GM23338 (cell line): ENCODE measurements around the gene ADCY3. TPM values are rescaled to one million over a fixed set of nuclear protein-coding genes. Genes with fewer than 3 reads are reported as not detected.

Experiments
- ATAC-seq: fragments of 200-7000 bp; cut with Tn5 transposase; 3 replicates; pipeline ENCODE4 v1.9.1; 2020
- DNase-seq: peaks from one replicate; pipeline ENCODE4 v3.0.0-alpha.2; 2015; ENCODE audit warnings: low spot score
- H2AFZ ChIP-seq: fragments of 200-600 bp; sonication (generic); 2 replicates; pipeline ENCODE4 v1.8.0; 2016; ENCODE audit warnings: antibody characterized with exemption, mild to moderate bottlenecking, moderate library complexity
- H3F3A ChIP-seq: fragments of 200-600 bp; sonication (generic); replicated peaks from 2 replicates; pipeline ENCODE4 v1.8.0; 2017; ENCODE audit warnings: antibody characterized with exemption, mixed run types, low read depth
- H3K27ac ChIP-seq: fragments of 200-600 bp; sonication (generic); 2 replicates; pipeline ENCODE4 v1.6.1; 2016; ENCODE audit warnings: low read depth
- H3K27me3 ChIP-seq: fragments of 200-600 bp; sonication (generic); 2 replicates; pipeline ENCODE4 v1.8.0; 2016; ENCODE audit warnings: mild to moderate bottlenecking, mixed run types, moderate library complexity; ENCODE audit not compliant: insufficient read depth
- H3K36me3 ChIP-seq: fragments of 200-600 bp; sonication (generic); 2 replicates; pipeline ENCODE4 v1.8.0; 2016; ENCODE audit warnings: mild to moderate bottlenecking; ENCODE audit not compliant: insufficient read depth
- H3K4me1 ChIP-seq: fragments of 200-600 bp; sonication (generic); 2 replicates; pipeline ENCODE4 v1.8.0; 2016; ENCODE audit warnings: mild to moderate bottlenecking, moderate library complexity; ENCODE audit not compliant: insufficient read depth
- H3K4me2 ChIP-seq: fragments of 200-600 bp; sonication (generic); 2 replicates; pipeline ENCODE4 v1.7.1; 2017; ENCODE audit warnings: mixed run types
- H3K4me3 ChIP-seq: fragments of 200-600 bp; sonication (generic); 2 replicates; pipeline ENCODE4 v1.6.1; 2016; ENCODE audit warnings: mixed run types
- H3K79me2 ChIP-seq: fragments of 200-600 bp; sonication (generic); replicated peaks from 2 replicates; pipeline ENCODE4 v1.8.0; 2017; ENCODE audit warnings: mild to moderate bottlenecking; ENCODE audit not compliant: insufficient read depth
- H3K9me2 ChIP-seq: fragments of 200-600 bp; sonication (generic); 2 replicates; pipeline ENCODE4 v1.8.0; 2017; ENCODE audit not compliant: insufficient read depth
- H4K20me1 ChIP-seq: fragments of 200-600 bp; sonication (generic); replicated peaks from 2 replicates; pipeline ENCODE4 v1.8.0; 2017; ENCODE audit warnings: mild to moderate bottlenecking; ENCODE audit not compliant: insufficient read depth
- H3K27ac Mint-ChIP-seq: 2 replicates; pipeline ENCODE4 v1.8.0; 2020; ENCODE audit warnings: inconsistent platforms, mild to moderate bottlenecking, moderate library complexity, mixed read lengths
- H3K27me3 Mint-ChIP-seq: 3 replicates; pipeline ENCODE4 v1.8.0; 2022; ENCODE audit warnings: low read depth, mild to moderate bottlenecking, moderate library complexity, mixed read lengths, inconsistent platforms; ENCODE audit not compliant: insufficient read depth, poor library complexity
- H3K36me3 Mint-ChIP-seq: 3 replicates; pipeline ENCODE4 v1.8.0; 2021; ENCODE audit warnings: low read depth, mild to moderate bottlenecking, inconsistent platforms, moderate library complexity, mixed read lengths
- H3K4me1 Mint-ChIP-seq: 3 replicates; pipeline ENCODE4 v1.8.0; 2020; ENCODE audit warnings: mild to moderate bottlenecking, inconsistent platforms, mixed read lengths
- H3K4me3 Mint-ChIP-seq: 3 replicates; pipeline ENCODE4 v1.8.0; 2021; ENCODE audit warnings: moderate library complexity, mild to moderate bottlenecking, inconsistent platforms, mixed read lengths
- H3K9me3 Mint-ChIP-seq: 3 replicates; pipeline ENCODE4 v1.8.0; 2020; ENCODE audit warnings: moderate library complexity, mild to moderate bottlenecking, inconsistent platforms, mixed read lengths
- CREB1 ChIP-seq: fragments of 250-450 bp; sonication (Bioruptor Pico); IDR thresholded peaks from 2 replicates; pipeline ENCODE4 v1.5.0; 2020; ENCODE audit warnings: low read depth, mild to moderate bottlenecking, moderate library complexity
- EZH2 ChIP-seq: fragments of 200-600 bp; sonication (generic); IDR thresholded peaks from one replicate; pipeline ENCODE4 v1.8.0; 2017; ENCODE audit warnings: antibody characterized with exemption, mild to moderate bottlenecking, low read depth; ENCODE audit not compliant: unreplicated experiment
- JUNB ChIP-seq: IDR thresholded peaks from one replicate; pipeline ENCODE4 v1.6.1; 2016; ENCODE audit warnings: antibody characterized with exemption; ENCODE audit not compliant: unreplicated experiment
- NANOG ChIP-seq: IDR thresholded peaks from 2 replicates; pipeline ENCODE4 v1.6.1; 2016; ENCODE audit warnings: antibody characterized with exemption, borderline replicate concordance
- STAT1 ChIP-seq: IDR thresholded peaks from one replicate; pipeline ENCODE4 v1.6.1; 2016; ENCODE audit warnings: antibody characterized with exemption; ENCODE audit not compliant: unreplicated experiment
- ZNF114 ChIP-seq: fragments of 250-450 bp; sonication (Bioruptor Pico); IDR thresholded peaks from 2 replicates; pipeline ENCODE4 v1.5.0; 2020; ENCODE audit warnings: mild to moderate bottlenecking, moderate library complexity
- ZNF331 ChIP-seq: fragments of 250-450 bp; sonication (Bioruptor Pico); IDR thresholded peaks from 2 replicates; pipeline ENCODE4 v1.5.0; 2020; ENCODE audit warnings: low read depth, mild to moderate bottlenecking, moderate library complexity
- polyA plus RNA-seq: library from polyadenylated mRNA; unstranded; fragments of >200 nt; fragmentation: Nextera tagmentation; extraction: Ambion mirVana; gene quantifications from 2 replicates; pipeline ENCODE4 v1.2.1, GENCODE V29; 2016
- total RNA-seq: library from RNA; depleted of rRNA; stranded (reverse); fragments of >200 nt; shearing (Covaris generic); gene quantifications from 2 replicates; pipeline ENCODE4 v1.2.3, GENCODE V29; 2014
- TF ChIP-seq, protein P1 (sequence below): IDR thresholded peaks from 2 replicates; pipeline ENCODE4 v1.6.1; 2016; ENCODE audit warnings: antibody characterized with exemption
- TF ChIP-seq, protein P2 (sequence below): IDR thresholded peaks from one replicate; pipeline ENCODE4 v1.6.1; 2018; ENCODE audit warnings: antibody characterized with exemption; ENCODE audit not compliant: unreplicated experiment
- TF ChIP-seq, protein P3 (sequence below): fragments of 250-450 bp; sonication (Bioruptor Pico); IDR thresholded peaks from 2 replicates; pipeline ENCODE4 v1.5.0; 2020; ENCODE audit warnings: mild to moderate bottlenecking, moderate library complexity

ADCY3 gene
- total and polyA plus RNA-seq, 2 experiments from 2014 or later: 9.7 to 32.4 TPM

DNA sequence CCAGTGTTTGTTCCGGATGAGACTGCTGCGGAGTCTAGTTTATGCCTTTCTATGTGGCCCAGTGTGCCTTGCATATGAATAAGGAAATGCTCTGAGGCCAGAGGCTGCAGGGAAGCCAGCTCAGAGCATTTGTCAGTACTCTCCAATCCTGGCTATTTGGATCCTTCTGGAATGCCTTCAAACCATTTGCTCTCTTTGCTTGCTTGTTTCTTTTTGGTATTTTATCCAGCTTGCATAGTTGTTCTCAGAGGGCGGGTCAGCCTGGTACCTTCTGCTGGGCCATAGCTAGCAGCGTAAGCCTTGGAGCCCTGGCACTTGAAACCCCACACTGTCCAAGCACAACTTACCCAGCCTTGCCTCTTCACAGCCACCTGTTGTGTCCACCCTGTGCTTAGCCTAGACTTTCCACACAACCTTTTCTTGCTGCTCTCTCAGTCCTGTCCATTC lies 106.3 kb downstream of the ADCY3 start:
- H3K4me1 Mint-ChIP-seq: peaks cover 4% of the 10 kb centered on the region; the same call in 2 of the 3 replicates
- H3K4me2 ChIP-seq: no peak overlapping the region
- H3K36me3 Mint-ChIP-seq: peaks cover 67% of the 10 kb centered on the region
- H3K4me3 ChIP-seq: no peak overlapping the region
- no peak overlapping the region for H3K4me3 Mint-ChIP-seq
- no peak for DNase-seq
- peak overlapping the region; percentile 0; the same call in 1 of the 2 replicates for H3K27ac Mint-ChIP-seq
- no peaks in the 10 kb centered on the region for H3K4me1 ChIP-seq
- peaks cover 25% of the 10 kb centered on the region for H4K20me1 ChIP-seq
- H3K9me3 Mint-ChIP-seq: no peaks in the 10 kb centered on the region
- peaks cover 35% of the 10 kb centered on the region; the same call in 1 of the 2 replicates for H3K36me3 ChIP-seq
- H3K9me2 ChIP-seq: no peaks in the 10 kb centered on the region
- no peak overlapping the region for H2AFZ ChIP-seq
- H3K79me2 ChIP-seq: peaks cover 66% of the 10 kb centered on the region
- ATAC-seq: peak; percentile 32
- no peaks in the 10 kb centered on the region for H3K27me3 Mint-ChIP-seq
- no peaks in the 10 kb centered on the region for H3K27me3 ChIP-seq
- TF ChIP-seq NANOG: no peak
- no peak for TF ChIP-seq ZNF114 (CRISPR knock-in tag)
- H3F3A ChIP-seq: 0 out of 2 replicates have a peak, but pooled peaks cover 10% of the 10 kb centered on the region
- H3K27ac ChIP-seq: 0 out of 2 replicates have a peak overlapping the region, but pooled peaks have one; percentile 48

DNA sequence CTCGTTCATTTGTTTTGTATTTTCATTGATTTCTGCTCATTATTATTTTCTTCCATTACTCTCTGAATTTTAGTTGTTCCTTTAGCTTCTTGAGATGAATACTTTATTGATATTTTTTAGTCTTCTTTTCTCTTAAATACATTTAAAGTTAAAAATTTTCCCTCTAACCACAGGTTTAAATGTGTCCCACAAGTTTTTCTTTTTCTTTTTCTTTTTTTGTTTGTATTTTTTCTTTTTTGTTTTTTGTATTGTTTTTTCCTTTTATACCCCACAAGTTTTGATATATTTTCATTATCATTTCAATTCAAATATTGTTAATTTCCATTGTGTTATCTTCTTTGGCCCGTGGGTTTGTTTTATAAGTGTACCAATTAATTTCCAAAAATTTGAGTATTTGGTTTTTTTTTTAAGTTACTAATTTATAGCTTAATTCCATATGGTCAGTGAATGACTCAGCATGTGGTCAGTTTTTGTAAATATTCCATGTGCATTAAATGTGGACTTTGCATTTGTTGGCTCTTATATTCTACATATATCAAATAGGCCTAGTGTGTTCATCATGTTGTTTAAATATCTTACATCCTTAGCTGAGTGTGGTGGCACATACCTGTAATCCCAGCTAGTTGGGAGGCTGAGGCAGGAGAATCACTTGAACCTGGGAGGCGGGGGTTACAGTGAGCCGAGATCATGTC lies 110.6 kb downstream of the ADCY3 start:
- Histone ChIP-seq H3K36me3 (peaks cover 15% of the 10 kb centered on the region), H2AFZ (no peak overlapping the region), H3K4me1 (no peaks in the 10 kb centered on the region), H4K20me1 (peaks cover 25% of the 10 kb centered on the region), H3K27me3 (no peaks in the 10 kb centered on the region), H3K9me2 (no peaks in the 10 kb centered on the region), H3K4me2 (no peak overlapping the region), H3K79me2 (peaks cover 96% of the 10 kb centered on the region), H3K27ac (no peak overlapping the region), H3F3A (0 out of 2 replicates have a peak, but pooled peaks cover 2% of the 10 kb centered on the region), H3K4me3 (no peak overlapping the region)
- no peak for ATAC-seq
- H3K9me3 Mint-ChIP-seq: peaks cover 27% of the 10 kb centered on the region
- no peak for DNase-seq
- H3K4me3 Mint-ChIP-seq: no peak overlapping the region
- H3K27me3 Mint-ChIP-seq: peaks cover 2% of the 10 kb centered on the region
- peaks cover 4% of the 10 kb centered on the region; the same call in 2 of the 3 replicates for H3K4me1 Mint-ChIP-seq
- peak overlapping the region; percentile 38; the same call in 1 of the 2 replicates for H3K27ac Mint-ChIP-seq
- peaks cover 67% of the 10 kb centered on the region for H3K36me3 Mint-ChIP-seq
- TF ChIP-seq, protein P1, sequence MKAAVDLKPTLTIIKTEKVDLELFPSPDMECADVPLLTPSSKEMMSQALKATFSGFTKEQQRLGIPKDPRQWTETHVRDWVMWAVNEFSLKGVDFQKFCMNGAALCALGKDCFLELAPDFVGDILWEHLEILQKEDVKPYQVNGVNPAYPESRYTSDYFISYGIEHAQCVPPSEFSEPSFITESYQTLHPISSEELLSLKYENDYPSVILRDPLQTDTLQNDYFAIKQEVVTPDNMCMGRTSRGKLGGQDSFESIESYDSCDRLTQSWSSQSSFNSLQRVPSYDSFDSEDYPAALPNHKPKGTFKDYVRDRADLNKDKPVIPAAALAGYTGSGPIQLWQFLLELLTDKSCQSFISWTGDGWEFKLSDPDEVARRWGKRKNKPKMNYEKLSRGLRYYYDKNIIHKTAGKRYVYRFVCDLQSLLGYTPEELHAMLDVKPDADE: no peak
- TF ChIP-seq, protein P2, sequence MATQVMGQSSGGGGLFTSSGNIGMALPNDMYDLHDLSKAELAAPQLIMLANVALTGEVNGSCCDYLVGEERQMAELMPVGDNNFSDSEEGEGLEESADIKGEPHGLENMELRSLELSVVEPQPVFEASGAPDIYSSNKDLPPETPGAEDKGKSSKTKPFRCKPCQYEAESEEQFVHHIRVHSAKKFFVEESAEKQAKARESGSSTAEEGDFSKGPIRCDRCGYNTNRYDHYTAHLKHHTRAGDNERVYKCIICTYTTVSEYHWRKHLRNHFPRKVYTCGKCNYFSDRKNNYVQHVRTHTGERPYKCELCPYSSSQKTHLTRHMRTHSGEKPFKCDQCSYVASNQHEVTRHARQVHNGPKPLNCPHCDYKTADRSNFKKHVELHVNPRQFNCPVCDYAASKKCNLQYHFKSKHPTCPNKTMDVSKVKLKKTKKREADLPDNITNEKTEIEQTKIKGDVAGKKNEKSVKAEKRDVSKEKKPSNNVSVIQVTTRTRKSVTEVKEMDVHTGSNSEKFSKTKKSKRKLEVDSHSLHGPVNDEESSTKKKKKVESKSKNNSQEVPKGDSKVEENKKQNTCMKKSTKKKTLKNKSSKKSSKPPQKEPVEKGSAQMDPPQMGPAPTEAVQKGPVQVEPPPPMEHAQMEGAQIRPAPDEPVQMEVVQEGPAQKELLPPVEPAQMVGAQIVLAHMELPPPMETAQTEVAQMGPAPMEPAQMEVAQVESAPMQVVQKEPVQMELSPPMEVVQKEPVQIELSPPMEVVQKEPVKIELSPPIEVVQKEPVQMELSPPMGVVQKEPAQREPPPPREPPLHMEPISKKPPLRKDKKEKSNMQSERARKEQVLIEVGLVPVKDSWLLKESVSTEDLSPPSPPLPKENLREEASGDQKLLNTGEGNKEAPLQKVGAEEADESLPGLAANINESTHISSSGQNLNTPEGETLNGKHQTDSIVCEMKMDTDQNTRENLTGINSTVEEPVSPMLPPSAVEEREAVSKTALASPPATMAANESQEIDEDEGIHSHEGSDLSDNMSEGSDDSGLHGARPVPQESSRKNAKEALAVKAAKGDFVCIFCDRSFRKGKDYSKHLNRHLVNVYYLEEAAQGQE: no peak
- TF ChIP-seq CREB1 (no peak), ZNF114 (CRISPR knock-in tag) (no peak), ZNF331 (CRISPR knock-in tag) (no peak), EZH2 (no peak), STAT1 (no peak), JUNB (no peak), NANOG (no peak)
- TF ChIP-seq, protein P3, sequence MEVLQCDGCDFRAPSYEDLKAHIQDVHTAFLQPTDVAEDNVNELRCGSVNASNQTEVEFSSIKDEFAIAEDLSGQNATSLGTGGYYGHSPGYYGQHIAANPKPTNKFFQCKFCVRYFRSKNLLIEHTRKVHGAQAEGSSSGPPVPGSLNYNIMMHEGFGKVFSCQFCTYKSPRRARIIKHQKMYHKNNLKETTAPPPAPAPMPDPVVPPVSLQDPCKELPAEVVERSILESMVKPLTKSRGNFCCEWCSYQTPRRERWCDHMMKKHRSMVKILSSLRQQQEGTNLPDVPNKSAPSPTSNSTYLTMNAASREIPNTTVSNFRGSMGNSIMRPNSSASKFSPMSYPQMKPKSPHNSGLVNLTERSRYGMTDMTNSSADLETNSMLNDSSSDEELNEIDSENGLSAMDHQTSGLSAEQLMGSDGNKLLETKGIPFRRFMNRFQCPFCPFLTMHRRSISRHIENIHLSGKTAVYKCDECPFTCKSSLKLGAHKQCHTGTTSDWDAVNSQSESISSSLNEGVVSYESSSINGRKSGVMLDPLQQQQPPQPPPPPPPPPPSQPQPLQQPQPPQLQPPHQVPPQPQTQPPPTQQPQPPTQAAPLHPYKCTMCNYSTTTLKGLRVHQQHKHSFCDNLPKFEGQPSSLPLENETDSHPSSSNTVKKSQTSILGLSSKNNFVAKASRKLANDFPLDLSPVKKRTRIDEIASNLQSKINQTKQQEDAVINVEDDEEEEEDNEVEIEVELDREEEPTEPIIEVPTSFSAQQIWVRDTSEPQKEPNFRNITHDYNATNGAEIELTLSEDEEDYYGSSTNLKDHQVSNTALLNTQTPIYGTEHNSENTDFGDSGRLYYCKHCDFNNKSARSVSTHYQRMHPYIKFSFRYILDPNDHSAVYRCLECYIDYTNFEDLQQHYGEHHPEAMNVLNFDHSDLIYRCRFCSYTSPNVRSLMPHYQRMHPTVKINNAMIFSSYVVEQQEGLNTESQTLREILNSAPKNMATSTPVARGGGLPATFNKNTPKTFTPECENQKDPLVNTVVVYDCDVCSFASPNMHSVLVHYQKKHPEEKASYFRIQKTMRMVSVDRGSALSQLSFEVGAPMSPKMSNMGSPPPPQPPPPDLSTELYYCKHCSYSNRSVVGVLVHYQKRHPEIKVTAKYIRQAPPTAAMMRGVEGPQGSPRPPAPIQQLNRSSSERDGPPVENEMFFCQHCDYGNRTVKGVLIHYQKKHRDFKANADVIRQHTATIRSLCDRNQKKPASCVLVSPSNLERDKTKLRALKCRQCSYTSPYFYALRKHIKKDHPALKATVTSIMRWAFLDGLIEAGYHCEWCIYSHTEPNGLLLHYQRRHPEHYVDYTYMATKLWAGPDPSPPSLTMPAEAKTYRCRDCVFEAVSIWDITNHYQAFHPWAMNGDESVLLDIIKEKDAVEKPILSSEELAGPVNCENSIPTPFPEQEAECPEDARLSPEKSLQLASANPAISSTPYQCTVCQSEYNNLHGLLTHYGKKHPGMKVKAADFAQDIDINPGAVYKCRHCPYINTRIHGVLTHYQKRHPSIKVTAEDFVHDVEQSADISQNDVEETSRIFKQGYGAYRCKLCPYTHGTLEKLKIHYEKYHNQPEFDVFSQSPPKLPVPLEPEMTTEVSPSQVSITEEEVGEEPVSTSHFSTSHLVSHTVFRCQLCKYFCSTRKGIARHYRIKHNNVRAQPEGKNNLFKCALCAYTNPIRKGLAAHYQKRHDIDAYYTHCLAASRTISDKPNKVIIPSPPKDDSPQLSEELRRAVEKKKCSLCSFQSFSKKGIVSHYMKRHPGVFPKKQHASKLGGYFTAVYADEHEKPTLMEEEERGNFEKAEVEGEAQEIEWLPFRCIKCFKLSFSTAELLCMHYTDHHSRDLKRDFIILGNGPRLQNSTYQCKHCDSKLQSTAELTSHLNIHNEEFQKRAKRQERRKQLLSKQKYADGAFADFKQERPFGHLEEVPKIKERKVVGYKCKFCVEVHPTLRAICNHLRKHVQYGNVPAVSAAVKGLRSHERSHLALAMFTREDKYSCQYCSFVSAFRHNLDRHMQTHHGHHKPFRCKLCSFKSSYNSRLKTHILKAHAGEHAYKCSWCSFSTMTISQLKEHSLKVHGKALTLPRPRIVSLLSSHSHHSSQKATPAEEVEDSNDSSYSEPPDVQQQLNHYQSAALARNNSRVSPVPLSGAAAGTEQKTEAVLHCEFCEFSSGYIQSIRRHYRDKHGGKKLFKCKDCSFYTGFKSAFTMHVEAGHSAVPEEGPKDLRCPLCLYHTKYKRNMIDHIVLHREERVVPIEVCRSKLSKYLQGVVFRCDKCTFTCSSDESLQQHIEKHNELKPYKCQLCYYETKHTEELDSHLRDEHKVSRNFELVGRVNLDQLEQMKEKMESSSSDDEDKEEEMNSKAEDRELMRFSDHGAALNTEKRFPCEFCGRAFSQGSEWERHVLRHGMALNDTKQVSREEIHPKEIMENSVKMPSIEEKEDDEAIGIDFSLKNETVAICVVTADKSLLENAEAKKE (CRISPR knock-in tag): no peak
